Large intestine (tissue), 3 donors: ENCODE results near the gene OTOG. TPM values are rescaled to one million over a fixed set of nuclear protein-coding genes. Genes with fewer than 3 reads are reported as not detected.
"Not testable (repeated sequence)": the region's sequence is repeated elsewhere in the genome, so short reads cannot be mapped to it uniquely, and the experiment has no call there.

ENCODE experiments used
- DNase-seq, 2 donors: peaks; one replicate each; pipeline versions ENCODE4 v3.0.0 to v3.0.0-alpha.2; 2013
- H3K27ac ChIP-seq: one replicate; pipeline ENCODE4 v1.5.1; 2013; ENCODE audit warnings: low read length
- H3K27me3 ChIP-seq: 2 replicates; pipeline ENCODE4 v1.6.1; 2013; ENCODE audit warnings: low read length; ENCODE audit not compliant: control insufficient read depth, insufficient read depth
- H3K36me3 ChIP-seq: 2 replicates; pipeline ENCODE4 v1.6.1; 2013; ENCODE audit warnings: low read length; ENCODE audit not compliant: control insufficient read depth, insufficient read depth
- H3K4me1 ChIP-seq: one replicate; pipeline ENCODE4 v1.6.1; 2013; ENCODE audit warnings: low read length; ENCODE audit not compliant: control insufficient read depth, insufficient read depth
- H3K4me3 ChIP-seq: one replicate; pipeline ENCODE4 v1.5.1; 2013; ENCODE audit warnings: low read length
- H3K9me3 ChIP-seq: one replicate; pipeline ENCODE4 v1.6.1; 2013; ENCODE audit warnings: mild to moderate bottlenecking, low read depth, low read length, moderate library complexity; ENCODE audit not compliant: control insufficient read depth
- WGBS: methylation state at CpG from one replicate; pipeline ENCODE4 v1.1.5; 2013; ENCODE audit warnings: low lambda C conversion rate; ENCODE audit not compliant: insufficient coverage; 5-methylcytosine and 5-hydroxymethylcytosine counted together
- polyA plus RNA-seq: library from polyadenylated mRNA; unstranded; fragments of 120-200 nt; gene quantifications from one replicate; pipeline ENCODE4 v1.2.1, GENCODE V29; 2013

OTOG gene
- polyA plus RNA-seq, 1 donor = 0.10 TPM

DNA sequence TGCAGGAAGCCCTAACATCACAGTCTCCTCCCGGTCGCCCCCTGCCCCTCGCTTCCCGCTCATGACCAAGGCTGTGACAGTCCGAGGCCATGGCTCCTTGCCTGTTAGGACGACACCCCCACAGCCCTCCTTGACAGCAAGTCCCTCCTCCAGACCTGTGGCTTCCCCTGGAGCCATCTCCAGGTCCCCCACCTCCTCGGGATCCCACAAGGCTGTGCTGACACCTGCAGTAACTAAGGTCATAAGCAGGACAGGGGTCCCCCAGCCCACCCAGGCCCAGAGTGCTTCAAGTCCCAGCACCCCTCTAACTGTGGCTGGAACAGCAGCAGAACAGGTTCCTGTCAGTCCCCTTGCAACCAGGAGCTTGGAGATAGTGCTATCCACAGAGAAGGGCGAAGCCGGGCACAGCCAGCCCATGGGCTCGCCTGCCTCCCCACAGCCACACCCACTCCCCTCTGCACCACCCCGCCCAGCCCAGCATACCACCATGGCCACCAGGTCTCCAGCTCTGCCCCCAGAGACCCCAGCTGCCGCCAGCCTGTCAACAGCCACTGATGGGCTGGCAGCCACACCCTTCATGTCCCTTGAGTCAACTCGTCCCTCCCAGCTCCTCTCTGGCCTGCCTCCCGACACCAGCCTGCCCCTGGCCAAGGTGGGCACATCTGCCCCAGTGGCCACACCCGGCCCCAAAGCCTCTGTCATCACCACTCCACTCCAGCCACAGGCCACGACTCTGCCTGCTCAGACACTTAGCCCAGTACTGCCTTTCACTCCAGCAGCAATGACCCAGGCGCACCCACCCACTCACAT, 63.2 kb downstream of the OTOG start:
- H3K4me3 ChIP-seq = no peak overlapping the region
- no peaks in the 10 kb centered on the region for H3K27me3 ChIP-seq
- no peaks in the 10 kb centered on the region for H3K36me3 ChIP-seq
- DNase-seq = no peak
- H3K9me3 ChIP-seq = no peaks in the 10 kb centered on the region
- WGBS = no CpG with 5 or more reads among the region's 17 CpGs
- H3K27ac ChIP-seq = no peak overlapping the region
- H3K4me1 ChIP-seq = no peaks in the 10 kb centered on the region

DNA sequence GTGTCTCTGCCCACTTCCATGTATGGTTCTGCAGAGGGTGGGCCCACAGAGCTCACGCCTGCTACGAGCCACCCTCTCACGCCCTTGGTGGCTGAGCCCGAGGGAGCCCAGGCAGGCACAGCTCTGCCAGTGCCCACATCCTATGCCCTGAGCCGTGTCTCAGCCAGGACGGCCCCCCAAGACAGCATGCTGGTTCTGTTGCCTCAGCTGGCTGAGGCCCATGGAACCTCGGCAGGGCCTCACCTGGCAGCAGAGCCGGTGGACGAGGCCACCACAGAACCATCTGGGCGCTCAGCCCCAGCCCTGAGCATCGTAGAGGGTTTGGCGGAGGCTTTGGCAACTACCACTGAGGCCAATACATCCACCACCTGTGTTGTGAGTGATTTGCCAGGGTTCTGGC, 64.0 kb downstream of the OTOG start:
- H3K27me3 ChIP-seq = no peaks in the 10 kb centered on the region
- DNase-seq = no peak
- no peaks in the 10 kb centered on the region for H3K9me3 ChIP-seq
- H3K4me3 ChIP-seq = no peak overlapping the region
- H3K4me1 ChIP-seq = no peaks in the 10 kb centered on the region
- no peak overlapping the region for H3K27ac ChIP-seq
- H3K36me3 ChIP-seq = no peaks in the 10 kb centered on the region
- WGBS = no CpG with 5 or more reads among the region's 12 CpGs

DNA sequence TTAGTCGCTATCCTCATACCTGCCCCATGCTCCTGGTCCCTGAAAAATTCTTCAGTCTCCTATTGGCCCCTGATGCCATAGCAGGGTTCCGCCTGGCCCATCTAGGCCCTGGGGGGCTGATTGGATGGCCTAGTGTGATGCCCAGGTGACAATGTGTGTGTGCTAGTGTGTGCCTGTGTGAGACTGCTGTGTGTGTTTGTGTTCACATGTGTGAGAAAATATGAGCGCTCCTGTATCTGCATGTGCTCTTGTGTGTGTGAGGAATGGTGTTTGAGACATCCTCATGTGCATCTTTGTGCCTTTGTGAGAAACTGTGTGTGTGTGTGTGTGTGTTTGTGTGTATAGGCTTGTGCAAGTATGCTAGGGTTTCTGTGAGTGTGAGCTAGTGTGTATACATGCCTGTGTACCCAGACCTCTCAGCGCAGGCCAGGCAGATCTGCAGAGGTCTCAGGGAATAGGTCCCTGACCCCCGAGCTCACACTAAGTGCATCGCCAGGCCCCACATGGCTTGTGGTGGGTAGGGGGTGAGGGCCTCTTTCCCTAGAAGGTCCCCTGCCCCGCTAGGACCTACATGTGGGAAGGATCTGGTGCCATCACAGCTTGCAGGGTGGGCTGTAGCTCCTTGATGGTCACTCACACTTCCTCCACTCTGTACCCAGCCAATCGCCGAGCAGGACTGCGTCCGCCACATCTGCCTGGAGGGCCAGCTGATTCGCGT, 64.6 kb downstream of the OTOG start:
- Histone ChIP-seq H3K9me3 (no peaks in the 10 kb centered on the region), H3K27ac (no peak overlapping the region), H3K36me3 (no peaks in the 10 kb centered on the region), H3K4me1 (no peaks in the 10 kb centered on the region), H3K27me3 (no peaks in the 10 kb centered on the region), H3K4me3 (no peak overlapping the region)
- WGBS = no CpG with 5 or more reads among the region's 13 CpGs
- DNase-seq = no peak

DNA sequence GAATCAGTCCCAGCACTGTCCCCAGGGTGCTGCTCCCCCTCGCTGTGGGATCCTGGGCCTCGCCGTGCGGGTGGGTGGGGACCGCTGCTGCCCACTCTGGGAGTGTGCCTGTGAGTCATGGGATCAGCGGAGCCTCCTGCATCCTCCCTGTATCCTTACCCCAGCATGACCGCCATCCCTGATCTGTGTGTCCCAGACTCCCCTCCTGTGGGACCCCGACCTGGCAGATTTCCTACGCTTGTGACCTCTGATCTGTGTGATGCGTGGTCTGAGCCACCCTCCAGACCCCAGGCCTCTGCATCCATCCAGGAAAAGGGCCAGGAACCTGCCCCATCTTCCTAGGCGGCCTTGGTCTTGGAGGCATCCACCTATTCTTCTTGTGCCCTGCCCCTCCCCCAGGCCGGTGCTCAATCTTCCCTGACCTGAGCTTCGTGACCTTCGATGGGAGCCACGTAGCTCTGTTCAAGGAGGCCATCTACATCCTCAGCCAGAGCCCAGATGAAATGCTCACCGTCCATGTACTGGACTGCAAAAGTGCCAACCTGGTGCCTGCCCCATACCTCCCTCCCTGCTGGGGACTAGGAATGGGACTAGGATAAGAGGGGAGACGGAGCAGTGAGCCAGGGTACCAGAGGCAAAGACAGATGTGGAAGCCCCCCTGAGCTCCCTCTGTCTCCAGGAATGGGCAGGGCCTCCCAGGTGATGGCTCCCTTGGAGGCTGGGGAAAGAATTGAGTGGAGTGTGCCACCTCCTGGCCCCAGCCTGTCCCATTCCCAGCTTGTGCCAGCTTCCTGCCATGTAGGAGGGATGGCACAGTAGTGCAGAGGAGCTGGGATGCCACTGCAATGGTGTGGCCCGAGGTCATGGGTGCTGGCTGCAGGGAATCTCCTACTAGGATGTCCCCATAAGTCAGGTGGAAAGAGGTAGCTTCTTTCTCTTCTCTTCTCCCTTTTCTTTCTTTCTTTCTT, 65.4 kb downstream of the OTOG start:
- no peak overlapping the region for H3K4me3 ChIP-seq
- H3K36me3 ChIP-seq = no peaks in the 10 kb centered on the region
- no peak for DNase-seq
- WGBS = 100% methylated on average over 1 of the region's 18 CpGs
- H3K27me3 ChIP-seq = no peaks in the 10 kb centered on the region
- H3K27ac ChIP-seq = no peak overlapping the region
- no peaks in the 10 kb centered on the region for H3K9me3 ChIP-seq
- H3K4me1 ChIP-seq = no peaks in the 10 kb centered on the region

DNA sequence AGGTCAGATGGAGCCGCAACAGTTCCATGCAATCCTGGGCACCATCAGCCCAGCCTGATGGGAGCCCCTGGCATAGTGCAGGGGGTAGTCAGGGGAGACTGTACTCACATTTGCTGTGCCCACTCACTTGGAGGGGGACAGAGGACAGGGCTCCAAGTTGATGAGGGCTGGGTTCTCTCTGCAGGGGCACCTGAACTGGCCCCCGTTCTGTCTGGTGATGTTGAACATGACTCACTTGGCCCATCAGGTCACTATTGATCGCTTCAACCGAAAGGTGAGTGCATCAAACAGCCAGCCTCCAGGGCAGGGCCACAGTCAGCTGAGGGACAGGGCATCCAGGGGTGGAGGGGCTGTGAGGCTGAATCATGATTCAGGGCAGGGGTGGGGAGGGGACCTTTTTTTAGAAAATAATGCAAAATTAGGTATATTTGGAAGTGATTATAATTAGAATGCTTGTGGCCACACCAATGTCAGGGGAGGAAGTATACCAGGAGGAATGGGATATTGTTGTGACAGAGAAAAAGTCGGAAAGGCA, 66.4 kb downstream of the OTOG start:
- no peaks in the 10 kb centered on the region for H3K9me3 ChIP-seq
- WGBS = no CpG with 5 or more reads among the region's 5 CpGs

DNA sequence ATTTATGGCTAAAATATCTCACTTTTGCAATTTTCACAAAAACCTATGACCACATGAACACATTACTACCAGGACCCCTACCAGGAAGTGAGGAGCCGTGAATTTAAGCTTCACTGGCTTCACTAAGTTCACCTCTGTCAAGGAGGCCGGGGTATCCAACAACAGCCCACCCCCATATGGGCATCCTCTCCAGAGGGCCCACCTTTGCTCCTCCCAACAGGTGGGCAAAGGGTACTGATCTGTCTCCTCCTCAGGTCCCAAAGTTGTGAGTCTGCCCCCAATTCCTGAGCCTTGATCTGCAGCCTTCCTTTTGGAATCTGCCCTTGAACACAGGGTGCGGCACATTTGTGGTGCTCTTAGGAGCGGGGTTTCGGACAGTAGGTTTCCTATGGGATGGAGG, 66.9 kb downstream of the OTOG start:
- Histone ChIP-seq H3K4me1 (no peaks in the 10 kb centered on the region), H3K27me3 (no peaks in the 10 kb centered on the region), H3K36me3 (no peaks in the 10 kb centered on the region), H3K9me3 (no peaks in the 10 kb centered on the region), H3K4me3 (no peak overlapping the region), H3K27ac (no peak overlapping the region)
- no peak for DNase-seq
- WGBS = 93% methylated on average over 3 of the region's 5 CpGs

More for the DNA sequence above, 66.4 kb downstream of the OTOG start:
- no peaks in the 10 kb centered on the region for H3K27me3 ChIP-seq
- no peak for DNase-seq
- no peak overlapping the region for H3K27ac ChIP-seq
- no peaks in the 10 kb centered on the region for H3K36me3 ChIP-seq
- no peaks in the 10 kb centered on the region for H3K4me1 ChIP-seq
- H3K4me3 ChIP-seq = no peak overlapping the region

DNA sequence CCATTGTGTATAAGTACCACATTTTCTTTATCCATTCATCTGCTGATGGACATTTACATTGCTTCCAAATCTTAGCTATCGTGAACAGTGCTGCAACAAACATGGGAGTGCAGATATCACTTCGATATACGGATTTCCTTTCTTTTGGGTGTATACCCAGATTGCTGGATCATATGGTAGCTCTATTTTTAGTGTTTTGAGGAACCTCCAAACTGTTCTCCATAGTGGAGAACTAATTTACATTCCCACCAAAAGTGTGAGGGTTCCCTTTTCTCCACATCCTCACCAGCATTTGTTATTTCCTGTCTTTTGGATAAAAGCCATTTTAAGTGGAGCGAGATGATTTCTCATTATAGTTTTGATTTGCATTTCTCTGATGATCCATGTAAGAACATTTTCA, 75.7 kb downstream of the OTOG start:
- not testable (repeated sequence) for H3K4me1 ChIP-seq, DNase-seq, H3K27ac ChIP-seq, H3K36me3 ChIP-seq, H3K4me3 ChIP-seq, H3K27me3 ChIP-seq, H3K9me3 ChIP-seq
- whole genome bisulfite sequencing = no CpG with 5 or more reads among the region's 4 CpGs

DNA sequence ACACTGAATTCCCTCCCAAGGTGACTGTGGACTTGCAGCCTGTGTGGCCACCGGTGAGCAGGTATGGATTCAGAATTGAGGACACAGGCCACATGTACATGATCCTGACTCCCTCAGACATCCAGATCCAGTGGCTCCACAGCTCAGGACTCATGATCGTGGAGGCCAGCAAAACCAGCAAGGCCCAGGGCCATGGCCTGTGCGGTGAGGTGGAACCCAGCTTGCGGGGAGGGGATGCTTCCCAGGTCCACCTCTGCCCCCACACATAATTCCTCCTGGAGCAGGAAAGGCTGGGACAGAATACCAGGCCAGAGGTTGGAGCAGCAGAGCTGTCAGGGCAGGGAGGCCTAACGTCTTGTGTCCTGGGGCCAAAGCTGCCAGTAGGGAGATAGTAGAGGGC, 82.1 kb downstream of the OTOG start:
- Histone ChIP-seq H3K4me3 (no peak overlapping the region), H3K27me3 (no peaks in the 10 kb centered on the region), H3K4me1 (no peaks in the 10 kb centered on the region), H3K36me3 (no peaks in the 10 kb centered on the region), H3K9me3 (no peaks in the 10 kb centered on the region), H3K27ac (no peak overlapping the region)
- no peak for DNase-seq
- WGBS = no CpG with 5 or more reads among the region's 5 CpGs

DNA sequence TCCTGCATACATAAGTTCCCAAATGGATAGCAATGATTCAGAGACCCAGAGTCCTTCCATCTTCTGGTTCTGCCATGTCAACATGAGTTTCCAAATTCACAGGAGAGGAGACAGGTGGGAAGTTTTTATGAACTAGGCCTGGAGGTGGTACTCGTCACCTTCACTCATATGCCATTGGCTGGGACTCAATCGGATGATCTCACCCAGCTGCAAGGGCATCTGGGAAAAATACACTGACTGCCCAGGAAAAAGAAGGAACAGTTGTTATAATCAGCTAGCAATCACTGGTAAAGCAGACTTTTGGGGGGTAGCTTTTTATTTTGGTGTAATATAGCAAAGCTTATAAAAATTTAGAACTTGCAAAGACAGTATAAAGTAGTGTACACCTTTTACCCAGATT, 83.9 kb downstream of the OTOG start:
- WGBS = no CpG with 5 or more reads among the region's 2 CpGs
- no peaks in the 10 kb centered on the region for H3K36me3 ChIP-seq
- H3K27ac ChIP-seq = no peak overlapping the region
- no peaks in the 10 kb centered on the region for H3K4me1 ChIP-seq
- H3K4me3 ChIP-seq = no peak overlapping the region
- no peaks in the 10 kb centered on the region for H3K27me3 ChIP-seq
- H3K9me3 ChIP-seq = no peaks in the 10 kb centered on the region
- no peak for DNase-seq
